Measurements from ENCODE around the gene LRFN2.

GRCh38 chr6:40442591-40442990 is 144.6 kb downstream of the LRFN2 start:
- TF ChIP-seq POLR2A (IDR thresholded peaks at IDR 0.05) (no peak), CTCF (IDR thresholded peaks at IDR 0.05) (no peak)

All from prostate gland (tissue), 2 donors.